Measurements from ENCODE around the gene PCOLCE2. TPM values are rescaled to one million over a fixed set of nuclear protein-coding genes. Genes with fewer than 3 reads are reported as not detected.

The PCOLCE2 gene, protein sequence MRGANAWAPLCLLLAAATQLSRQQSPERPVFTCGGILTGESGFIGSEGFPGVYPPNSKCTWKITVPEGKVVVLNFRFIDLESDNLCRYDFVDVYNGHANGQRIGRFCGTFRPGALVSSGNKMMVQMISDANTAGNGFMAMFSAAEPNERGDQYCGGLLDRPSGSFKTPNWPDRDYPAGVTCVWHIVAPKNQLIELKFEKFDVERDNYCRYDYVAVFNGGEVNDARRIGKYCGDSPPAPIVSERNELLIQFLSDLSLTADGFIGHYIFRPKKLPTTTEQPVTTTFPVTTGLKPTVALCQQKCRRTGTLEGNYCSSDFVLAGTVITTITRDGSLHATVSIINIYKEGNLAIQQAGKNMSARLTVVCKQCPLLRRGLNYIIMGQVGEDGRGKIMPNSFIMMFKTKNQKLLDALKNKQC
- polyA plus RNA-seq (2013, experiment 1 of 2; ENCODE audit: insufficient read length): 5.9 TPM
- 3.1 TPM for polyA plus RNA-seq (2013, experiment 2 of 2; ENCODE audit: insufficient read length)

- DNase-seq: peak; percentile 37
Observed at GRCh38 chr3:142888481-142889211, at the start of gene PCOLCE2. PCOLCE2 (minus strand) TSS chr3:142889083; CDS start chr3:142888896, 187 bp downstream.

DNA sequence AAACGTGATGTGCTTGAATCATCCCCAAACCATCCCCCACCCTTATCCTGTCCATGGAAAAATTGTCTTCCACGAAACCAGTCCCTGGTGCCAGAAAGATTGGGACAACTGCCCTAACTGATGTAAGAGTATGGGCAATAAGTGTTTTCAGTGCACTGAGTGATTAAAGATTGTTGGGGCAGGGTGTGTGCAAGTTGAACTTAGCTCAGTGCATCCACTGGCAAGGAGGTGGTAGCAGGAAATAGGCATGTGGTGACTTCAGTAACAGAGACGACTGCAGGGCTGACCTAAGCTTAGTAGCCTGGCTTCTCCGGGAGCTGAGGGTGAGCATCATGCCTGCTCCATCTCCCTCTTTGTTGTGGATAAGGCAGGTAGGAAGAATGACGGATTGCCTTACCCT is 47.1 kb upstream of the PCOLCE2 start:
- no peak for DNase-seq

DNA sequence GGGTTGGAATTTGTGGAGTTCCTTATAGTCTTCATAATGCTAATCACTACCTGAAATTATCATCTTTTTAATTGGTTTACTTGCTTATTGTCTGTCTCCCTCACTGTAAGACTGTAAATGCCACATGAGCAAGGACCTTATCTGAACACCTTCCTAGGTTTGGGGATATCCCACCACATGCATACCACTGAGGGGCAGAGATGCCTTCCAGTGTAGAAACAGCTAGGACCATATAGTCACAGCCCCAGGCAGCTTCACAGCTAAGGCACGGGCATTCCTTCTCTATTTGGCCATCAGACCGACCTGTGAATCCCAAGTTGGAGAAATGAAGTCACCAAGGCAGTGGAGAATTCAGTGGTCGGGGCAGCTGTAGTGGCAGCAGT is 46.0 kb upstream of the PCOLCE2 start:
- no peak for DNase-seq

- DNase-seq: no peak
Observed at GRCh38 chr3:142934128-142934886, 45.4 kb upstream of the PCOLCE2 start.

DNA sequence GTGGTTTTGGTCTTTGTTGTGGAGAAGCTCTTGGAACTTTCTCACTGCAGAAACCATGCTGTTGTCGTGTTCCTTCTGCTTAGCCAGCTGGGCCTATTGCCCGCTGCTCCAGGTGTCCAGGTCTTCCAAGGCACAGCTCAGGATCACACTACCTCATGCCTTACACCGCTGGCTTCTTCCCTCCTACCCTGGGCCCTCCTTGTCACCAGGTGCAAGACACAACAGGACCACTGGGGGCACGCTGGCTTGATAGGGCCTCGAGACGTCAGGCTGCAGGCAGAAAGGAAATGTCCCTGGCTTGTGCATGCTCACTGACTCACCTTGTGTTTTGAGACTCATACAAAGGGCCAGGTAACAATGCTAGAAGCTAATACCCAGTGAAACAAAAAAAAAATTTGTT is 42.3 kb upstream of the PCOLCE2 start:
- no peak for DNase-seq

DNA sequence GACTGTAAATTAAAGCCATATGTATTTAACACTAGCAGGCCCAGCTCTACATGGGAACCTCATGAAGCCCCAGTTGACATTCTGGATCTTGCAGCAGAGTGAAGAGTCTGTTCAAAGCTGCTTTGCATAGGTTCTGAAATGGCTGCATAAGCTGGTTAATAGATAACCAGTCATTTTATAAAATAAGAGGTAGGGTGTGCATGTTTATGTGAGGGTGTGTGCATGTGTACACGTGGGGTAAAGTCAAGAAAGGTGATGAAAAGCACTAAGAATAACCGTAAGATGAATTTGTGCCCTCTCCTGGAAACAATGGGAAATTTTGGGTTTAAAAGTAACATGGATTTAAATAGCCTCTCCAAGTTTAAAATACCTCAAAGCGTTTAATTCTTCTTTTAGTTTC is 41.6 kb upstream of the PCOLCE2 start:
- no peak for DNase-seq

DNA sequence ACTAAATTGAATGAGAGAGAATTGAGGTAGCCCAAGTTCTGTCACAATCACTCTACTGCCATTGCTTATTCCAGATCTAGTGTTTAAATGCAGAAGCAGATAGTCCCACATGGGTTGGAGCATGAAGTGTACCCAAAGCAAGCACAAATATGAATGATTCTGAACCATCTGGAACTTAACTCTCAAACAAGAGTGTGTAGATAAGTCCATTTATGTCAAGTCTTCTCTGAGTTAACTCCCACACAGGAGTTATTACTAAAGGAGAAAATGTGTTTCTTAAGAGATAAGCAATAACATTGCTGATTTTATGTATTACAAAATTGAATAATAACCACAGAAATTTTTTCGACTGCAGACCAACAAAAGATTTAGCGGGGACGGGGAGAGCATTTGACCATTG is 41.0 kb upstream of the PCOLCE2 start:
- DNase-seq: no peak

- DNase-seq: no peak
Observed at GRCh38 chr3:142929109-142929508, 40.2 kb upstream of the PCOLCE2 start.

GRCh38 chr3:142926368-142926944 is 37.6 kb upstream of the PCOLCE2 start:
- no peak for DNase-seq

GRCh38 chr3:142925140-142925539 is 36.3 kb upstream of the PCOLCE2 start:
- DNase-seq: no peak

GRCh38 chr3:142923694-142924093 is 34.8 kb upstream of the PCOLCE2 start:
- no peak for DNase-seq

DNA sequence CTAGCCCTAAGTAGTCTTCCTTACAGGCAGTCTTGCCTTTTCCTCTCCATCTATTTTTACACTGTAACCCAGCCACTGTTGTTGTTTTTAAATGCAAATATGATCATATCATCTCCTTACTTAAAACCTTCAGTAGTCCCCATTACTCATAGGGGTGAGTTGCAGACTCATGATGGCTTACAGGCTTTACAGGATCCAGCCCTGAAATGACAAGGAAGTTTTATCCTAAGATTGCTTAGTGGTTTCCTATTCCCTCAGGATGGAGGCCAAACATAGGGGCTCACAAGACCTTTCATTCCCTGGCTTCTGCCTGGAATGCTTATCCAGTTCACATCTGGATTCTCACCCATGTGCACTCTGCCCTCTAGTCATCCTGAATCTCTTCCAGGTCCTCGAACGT is 27.7 kb upstream of the PCOLCE2 start:
- no peak for DNase-seq

DNA sequence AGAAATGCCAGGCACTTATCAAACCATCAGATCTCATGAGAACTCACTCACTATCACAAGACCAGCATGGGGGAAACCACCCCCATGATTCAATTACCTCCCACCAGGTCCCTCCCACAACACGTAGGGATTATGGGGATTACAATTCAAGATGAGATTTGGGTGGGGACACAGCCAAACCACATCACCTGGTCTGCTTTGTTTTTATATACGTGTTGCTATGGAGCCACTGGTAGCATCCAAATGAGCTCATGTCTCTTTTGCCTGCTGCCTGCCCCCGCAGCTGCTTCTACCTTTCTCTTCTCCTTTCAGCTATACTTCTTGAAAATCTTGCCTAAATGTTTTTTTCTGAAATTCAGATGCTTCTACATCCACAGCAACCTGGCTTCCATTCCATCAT is 26.8 kb upstream of the PCOLCE2 start:
- no peak for DNase-seq

- no peak for DNase-seq
Observed at GRCh38 chr3:142914286-142914811, 25.5 kb upstream of the PCOLCE2 start.

DNA sequence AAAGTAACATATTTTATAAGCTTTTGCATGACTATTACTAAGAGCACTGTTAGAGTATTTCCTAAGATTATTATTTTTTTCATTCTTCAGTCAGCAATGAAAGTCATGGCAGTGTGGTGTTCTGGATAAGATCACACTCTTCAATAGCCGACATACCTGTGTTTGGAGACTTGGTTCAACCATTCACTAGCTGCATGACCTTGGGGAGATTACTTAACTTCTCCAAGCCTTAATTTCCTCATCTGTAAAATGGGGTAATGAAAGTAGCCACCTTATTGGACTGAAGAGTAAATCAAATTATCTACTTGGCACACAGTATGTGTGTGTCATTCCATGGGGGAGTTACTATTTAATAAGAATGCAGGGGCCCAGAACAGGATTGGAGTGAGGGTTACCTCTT is 24.5 kb upstream of the PCOLCE2 start:
- DNase-seq: no peak

- no peak for DNase-seq
Observed at GRCh38 chr3:142912402-142913172, 23.7 kb upstream of the PCOLCE2 start.

DNA sequence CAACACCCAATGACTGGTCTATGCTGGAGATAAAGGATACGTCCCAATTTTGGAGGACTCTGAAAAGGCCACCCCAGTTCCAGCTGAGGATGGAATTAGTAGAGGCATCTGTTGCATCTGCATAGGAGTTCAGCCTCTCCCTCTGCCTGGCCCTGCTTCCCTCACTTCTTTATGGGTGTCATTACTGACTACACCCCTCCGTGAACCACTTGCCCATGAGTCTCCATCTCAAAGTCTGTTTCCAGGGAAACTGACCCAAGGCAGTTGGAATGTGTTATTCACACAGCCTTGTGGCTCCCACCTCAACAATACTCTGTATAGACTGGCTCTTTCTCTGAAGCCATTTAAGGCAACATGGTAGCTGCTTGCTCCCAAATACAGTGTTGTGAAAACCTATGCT is 21.4 kb upstream of the PCOLCE2 start:
- DNase-seq: no peak

- DNase-seq: no peak
Observed at GRCh38 chr3:142909282-142909681, 20.4 kb upstream of the PCOLCE2 start.

GRCh38 chr3:142907996-142908395 is 19.1 kb upstream of the PCOLCE2 start:
- DNase-seq: no peak

DNA sequence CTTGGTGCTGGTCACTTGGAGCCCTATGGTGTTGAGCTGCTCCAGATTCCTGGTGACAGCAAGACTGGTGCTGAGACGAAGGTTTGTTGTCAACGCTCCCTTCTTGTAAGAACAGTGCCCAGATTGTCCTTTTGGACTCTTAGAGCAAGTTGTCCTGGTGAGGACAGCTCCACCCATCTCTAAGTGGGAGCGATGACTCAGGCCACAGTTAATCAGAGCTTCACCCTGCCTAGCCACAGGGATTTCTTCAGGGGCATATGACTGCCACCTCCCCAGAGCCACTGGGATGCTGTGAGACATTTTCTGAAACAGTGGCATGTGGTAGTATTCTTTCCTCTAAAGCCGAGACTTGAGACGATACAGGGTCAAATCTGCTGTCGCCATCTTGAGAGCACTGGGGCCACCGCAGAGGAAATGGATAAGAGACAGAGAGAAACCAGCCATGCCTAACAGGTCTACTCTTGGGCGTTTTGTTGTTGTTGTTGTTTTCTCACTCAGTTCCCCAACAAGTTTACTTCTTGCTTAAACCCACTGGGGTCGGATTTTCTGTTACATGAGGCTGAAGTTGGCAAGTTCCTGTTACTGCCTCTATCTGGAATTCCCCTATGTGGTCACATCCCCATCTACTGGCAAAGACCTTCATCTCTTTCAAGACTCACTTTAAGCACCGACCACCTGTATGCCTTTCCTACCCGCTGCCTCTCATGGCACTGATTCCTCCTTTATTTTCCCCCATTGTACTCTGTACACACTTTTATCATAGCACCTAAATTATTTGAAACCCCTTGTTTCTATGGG is 16.0 kb upstream of the PCOLCE2 start:
- peak; percentile 43 for DNase-seq

DNA sequence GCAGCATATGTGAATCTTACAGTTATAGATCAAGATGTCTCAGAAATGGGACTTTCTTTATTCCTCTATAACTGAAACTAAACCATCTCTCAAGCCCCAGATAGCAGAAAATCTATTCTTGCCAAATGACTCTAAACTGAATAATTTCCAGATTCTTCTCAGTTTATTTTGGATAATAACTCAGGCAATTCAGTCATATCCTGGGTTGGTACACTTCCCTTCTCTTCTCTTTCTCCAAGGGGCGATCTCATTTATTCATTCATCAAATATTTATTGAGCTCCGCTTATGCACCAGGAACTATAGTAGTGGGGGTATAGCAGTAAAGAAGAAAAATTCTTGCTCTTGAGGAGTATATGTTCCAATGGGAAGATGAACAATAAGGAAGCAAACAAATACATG is 13.5 kb upstream of the PCOLCE2 start:
- DNase-seq: peak; percentile 48
